ENCODE results near the gene TRAK1.
A peak's percentile ranks its signal among the peaks of the same experiment; 100 is the strongest.

TRAK1 gene

DNA sequence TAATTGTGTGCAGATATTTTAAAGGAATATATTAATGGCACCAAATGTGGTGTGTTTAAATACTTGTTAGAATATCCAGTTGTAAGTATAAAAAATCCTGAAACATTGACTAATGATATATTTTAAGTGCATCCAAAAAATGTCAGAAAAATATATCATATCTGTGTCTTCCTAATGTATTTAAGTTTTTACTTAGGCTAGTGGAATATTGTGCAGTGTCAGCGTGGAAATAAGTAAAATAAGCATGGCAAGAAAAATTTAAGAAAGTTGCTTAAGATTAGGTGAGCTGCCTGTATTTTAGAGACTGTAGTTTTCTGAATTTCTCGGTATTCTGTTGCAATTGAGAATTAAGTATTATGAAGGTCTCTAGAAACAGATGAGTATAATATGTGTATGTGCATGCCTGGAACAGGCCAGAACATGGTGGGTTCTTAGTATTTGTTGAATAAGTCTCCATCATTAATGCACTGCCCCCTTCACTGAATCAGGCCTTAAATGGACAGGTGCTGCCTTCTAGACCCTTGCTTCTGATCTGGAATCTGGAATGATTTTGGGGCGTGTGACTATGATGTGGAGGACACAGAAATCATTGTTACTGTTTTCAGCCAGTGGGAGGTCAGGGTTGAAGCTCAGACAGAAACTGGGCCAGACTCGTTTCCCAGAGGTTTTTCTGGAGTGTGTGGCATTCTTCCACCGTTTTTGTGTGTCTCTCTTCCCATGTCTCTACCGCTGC, 86.1 kb downstream of the TRAK1 start:
- TF ChIP-seq, protein P1, sequence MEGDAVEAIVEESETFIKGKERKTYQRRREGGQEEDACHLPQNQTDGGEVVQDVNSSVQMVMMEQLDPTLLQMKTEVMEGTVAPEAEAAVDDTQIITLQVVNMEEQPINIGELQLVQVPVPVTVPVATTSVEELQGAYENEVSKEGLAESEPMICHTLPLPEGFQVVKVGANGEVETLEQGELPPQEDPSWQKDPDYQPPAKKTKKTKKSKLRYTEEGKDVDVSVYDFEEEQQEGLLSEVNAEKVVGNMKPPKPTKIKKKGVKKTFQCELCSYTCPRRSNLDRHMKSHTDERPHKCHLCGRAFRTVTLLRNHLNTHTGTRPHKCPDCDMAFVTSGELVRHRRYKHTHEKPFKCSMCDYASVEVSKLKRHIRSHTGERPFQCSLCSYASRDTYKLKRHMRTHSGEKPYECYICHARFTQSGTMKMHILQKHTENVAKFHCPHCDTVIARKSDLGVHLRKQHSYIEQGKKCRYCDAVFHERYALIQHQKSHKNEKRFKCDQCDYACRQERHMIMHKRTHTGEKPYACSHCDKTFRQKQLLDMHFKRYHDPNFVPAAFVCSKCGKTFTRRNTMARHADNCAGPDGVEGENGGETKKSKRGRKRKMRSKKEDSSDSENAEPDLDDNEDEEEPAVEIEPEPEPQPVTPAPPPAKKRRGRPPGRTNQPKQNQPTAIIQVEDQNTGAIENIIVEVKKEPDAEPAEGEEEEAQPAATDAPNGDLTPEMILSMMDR (IDR thresholded peaks at IDR 0.05; ENCODE audit: low read length, missing control alignments): no peak
- H3K4me3 ChIP-seq (replicated peaks; ENCODE audit: low read depth, low read length): no peak overlapping the region
- DNase-seq (ENCODE audit: low read depth): no peak

DNA sequence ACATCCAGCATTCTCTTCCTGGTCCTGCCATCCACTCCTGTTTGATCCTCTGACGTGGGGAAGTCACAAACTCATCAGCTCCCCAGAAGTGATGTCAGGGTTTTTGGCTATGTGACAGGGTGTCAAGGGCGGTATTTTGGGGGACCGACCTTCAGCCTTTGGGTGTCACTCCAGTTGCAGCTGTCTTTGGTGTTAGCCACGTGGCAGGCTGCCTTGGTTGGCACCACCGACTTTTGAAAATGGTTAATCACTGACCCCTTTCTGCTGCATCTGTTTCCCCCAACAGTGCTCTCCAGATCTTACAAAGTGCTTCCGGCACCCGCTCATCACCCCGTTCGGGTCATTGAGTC, 86.6 kb downstream of the TRAK1 start:
- TF ChIP-seq, protein P1 (IDR thresholded peaks at IDR 0.05; ENCODE audit: low read length, missing control alignments): no peak
- DNase-seq (ENCODE audit: low read depth): no peak
- H3K4me3 ChIP-seq (replicated peaks; ENCODE audit: low read depth, low read length): no peak overlapping the region

DNA sequence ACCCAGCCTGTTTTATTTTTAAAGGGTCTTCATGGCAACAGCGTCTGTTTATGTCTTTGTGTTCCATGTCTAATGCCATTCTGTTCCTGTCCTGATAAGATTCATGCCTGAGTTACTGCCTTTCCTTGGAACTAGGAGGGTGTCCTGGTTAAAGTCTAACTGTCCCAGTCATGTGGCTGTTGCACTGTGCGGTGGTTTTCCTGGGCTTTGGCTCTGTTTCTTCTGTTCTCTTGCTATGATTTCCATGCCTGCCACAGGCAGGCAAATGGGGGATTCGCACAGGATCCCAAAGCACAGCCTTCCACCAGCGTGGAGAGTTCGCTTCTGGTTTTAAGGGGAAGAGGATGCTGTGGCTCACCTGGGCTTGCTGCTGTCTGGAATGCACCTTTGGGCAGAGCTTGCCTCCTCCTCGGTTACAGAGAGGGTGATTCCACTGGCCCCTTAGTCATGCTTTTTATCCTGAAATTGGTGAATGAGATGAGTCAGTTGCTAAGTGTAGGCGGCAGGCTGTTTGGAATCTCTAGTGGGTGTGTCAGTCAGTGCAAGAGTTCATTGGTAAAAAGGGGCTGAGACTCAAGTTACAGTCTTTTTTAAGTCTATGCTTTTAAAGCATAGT, 88.1 kb downstream of the TRAK1 start:
- DNase-seq (ENCODE audit: low read depth): peak; percentile 87
- no peak overlapping the region for H3K4me3 ChIP-seq (replicated peaks; ENCODE audit: low read depth, low read length)
- TF ChIP-seq, protein P1 (IDR thresholded peaks at IDR 0.05; ENCODE audit: low read length, missing control alignments): no peak

DNA sequence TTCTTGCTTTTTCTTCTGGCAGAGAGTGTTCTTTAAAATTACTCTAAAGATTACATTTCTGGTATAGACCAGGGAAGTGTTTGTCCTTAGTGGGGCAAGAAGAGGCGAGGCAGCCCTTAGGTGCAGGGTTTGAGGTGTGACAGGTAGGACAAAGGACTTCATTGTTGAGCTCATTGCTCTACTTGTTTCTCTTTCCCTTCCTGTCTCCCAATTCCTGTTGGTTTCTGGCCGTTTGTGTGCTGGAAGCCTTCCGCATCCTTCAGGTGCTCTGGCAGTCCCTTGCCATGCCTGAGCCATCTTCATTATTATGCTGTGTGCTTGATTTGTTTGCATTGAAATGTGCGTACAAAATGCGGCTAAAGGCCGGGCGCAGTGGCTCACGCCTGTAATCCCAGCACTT, 89.7 kb downstream of the TRAK1 start:
- TF ChIP-seq, protein P1 (IDR thresholded peaks at IDR 0.05; ENCODE audit: low read length, missing control alignments): no peak
- no peak for DNase-seq (ENCODE audit: low read depth)
- no peak overlapping the region for H3K4me3 ChIP-seq (replicated peaks; ENCODE audit: low read depth, low read length)

DNA sequence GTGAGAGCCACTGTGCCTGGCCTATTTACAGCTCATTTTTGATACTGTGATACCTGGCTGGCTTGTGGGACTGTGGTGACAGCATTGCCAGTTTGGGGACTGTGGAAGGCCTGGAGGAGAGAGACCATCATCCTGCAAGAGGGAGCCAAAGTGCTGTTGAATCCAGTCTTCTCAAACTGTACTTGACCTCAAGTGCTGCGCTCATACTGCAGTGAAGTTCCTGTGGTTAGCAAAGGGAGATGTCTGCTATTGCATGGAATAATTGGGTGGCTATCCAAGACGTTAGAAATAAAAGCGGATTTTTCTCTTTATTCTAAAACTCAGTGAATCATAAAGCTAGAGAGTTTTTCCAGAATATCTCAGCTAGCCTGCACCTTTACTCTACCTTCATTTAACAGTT, 91.4 kb downstream of the TRAK1 start:
- TF ChIP-seq, protein P1 (IDR thresholded peaks at IDR 0.05; ENCODE audit: low read length, missing control alignments): no peak
- DNase-seq (ENCODE audit: low read depth): no peak
- H3K4me3 ChIP-seq (replicated peaks; ENCODE audit: low read depth, low read length): no peak overlapping the region

DNA sequence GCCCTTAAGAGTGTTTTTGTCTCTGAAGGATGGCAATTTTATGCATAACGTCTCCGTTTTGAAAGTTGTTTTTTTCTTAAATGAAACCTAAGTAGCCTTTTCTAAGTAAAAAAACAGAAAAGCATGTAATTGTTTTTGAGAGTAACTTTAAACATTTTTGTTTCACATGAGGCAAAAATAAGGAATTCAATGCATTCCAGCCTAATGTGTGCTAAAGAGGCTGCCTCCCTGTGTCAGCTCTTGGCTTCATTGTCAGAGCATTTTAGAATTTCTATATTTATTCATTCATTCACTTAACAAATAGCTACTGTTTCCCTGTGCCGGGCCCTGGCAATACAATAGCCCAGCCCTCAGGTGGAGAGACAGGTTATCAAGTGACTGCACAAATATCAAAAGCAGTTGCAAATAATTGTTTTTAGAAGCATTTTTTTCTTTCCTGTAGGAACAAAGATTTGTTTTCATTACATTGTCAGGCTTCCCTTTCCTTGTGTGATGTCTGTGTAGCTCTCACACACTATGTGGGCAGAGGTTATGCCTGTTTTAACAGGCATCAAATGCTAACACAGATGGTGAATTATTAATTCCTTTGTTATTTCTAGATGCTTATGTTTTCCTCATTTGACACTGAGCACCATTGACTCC, 93.0 kb downstream of the TRAK1 start:
- DNase-seq (ENCODE audit: low read depth): no peak
- TF ChIP-seq, protein P1 (IDR thresholded peaks at IDR 0.05; ENCODE audit: low read length, missing control alignments): no peak
- no peak overlapping the region for H3K4me3 ChIP-seq (replicated peaks; ENCODE audit: low read depth, low read length)

Data from fibroblast of pulmonary artery (primary cell).